GM21619 (cell line): ENCODE results near the gene ANKRD33.

Experiments
- ATAC-seq: cut with Tn5 transposase; IDR thresholded peaks from one replicate; pipeline ENCODE4 v1.9.1; 2021; ENCODE audit not compliant: unreplicated experiment

ANKRD33 gene

GRCh38 chr12:51900323-51900889 lies 12.5 kb downstream of the ANKRD33 start:
- ATAC-seq: no peak

DNA sequence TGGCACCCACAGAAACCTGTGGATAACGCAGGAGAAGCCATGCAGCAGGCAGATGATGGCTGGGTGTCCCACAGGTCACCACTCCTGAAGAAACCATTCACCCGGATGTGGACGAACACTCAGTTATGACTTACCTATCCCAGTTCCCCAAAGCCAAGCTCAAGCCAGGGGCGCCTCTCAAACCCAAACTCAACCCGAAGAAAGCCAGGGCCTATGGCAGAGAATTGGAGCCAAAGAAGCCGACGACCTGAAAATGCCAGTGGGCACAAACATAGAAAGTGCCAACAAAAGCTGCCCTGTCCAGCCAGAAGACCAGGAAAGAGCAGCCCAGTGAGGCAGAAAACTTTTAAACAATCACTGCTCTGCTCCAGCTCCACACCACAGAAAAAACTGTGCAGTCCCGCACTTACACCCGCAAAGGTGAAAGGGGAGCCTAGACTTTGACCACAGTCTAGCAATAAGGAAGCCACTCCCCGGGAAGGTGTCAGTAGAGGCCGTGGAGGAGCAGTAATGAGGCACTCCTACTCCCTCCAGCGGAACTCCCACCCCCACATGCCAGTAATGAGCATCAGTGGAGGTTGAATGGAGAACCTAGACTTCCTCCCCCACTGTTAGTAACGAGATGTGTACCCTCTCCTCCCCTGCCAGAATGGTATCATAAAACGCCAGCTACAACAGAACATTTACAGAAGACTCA lies 13.4 kb downstream of the ANKRD33 start:
- ATAC-seq: no peak

DNA sequence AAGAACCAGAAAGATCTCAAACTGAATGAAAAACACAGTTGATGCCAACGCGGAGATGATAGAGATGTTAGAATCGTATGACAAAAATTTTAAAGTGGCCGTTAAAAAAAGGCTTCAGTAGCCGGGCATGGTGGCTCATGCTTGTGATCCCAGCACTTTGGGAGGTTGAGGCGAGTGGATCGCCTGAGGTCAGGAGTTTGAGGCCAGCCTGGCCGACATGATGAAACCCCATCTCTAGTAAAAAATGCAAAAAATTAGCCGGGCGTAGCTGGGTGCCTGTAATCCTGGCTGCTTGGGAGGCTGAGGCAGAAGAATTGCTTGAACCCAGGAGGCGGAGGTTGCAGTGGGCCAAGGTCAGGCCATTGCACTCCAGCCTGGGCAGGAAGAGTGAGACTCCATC lies 14.0 kb downstream of the ANKRD33 start:
- no peak for ATAC-seq

- ATAC-seq: no peak
These were observed 17.1 kb downstream of the ANKRD33 start for GRCh38 chr12:51904951-51905470.

GRCh38 chr12:51905471-51906429 lies 17.8 kb downstream of the ANKRD33 start:
- no peak for ATAC-seq

GRCh38 chr12:51906430-51907082 lies 18.7 kb downstream of the ANKRD33 start:
- ATAC-seq: no peak

- no peak for ATAC-seq
These were observed 19.4 kb downstream of the ANKRD33 start, which contains the start of gene ACVRL1 for GRCh38 chr12:51907083-51907855. Gene ACVRL1 (plus strand): TSS chr12:51907504. CDS start chr12:51912475, 4,971 bp downstream.

GRCh38 chr12:51907856-51908425 lies 20.0 kb downstream of the ANKRD33 start:
- no peak for ATAC-seq

DNA sequence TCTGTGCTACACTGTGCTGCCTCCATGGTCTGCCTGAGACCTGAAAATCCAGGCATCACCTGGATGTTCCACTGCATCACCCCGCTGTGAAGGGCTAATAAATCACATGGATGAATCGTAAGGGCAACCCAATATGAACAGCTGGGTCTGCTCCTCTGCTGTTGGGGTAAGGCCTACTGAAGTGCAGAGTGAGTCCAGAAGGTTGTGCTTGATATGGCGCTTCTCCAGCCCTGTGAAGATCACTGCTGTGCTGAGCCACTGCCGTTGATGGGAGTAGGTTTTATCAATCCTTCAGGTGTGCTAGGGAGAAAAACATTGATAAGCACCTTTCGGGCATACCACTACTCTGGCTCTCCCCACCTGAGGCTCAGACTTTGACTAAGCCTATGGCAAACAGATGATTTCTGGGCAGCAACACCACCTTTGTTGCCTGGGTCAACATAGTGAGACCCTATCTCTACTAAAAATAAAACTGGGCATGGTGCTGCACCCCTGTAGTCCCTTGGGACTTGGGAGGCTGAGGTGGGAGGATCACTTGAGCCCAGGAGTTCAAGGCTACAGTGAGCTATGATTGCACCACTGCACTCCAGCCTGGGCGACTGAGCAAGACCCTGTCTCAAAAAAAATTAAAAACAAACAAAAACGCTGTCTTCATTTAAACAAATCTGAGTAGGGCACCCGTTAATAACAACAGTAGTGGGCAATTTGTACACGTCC lies 21.1 kb downstream of the ANKRD33 start:
- ATAC-seq: no peak

- no peak for ATAC-seq
These were observed 22.3 kb downstream of the ANKRD33 start for GRCh38 chr12:51910168-51910567.

GRCh38 chr12:51910691-51911090 lies 22.8 kb downstream of the ANKRD33 start:
- ATAC-seq: no peak

GRCh38 chr12:51911307-51911706 lies 23.4 kb downstream of the ANKRD33 start:
- ATAC-seq: no peak

- ATAC-seq: no peak
These were observed 24.1 kb downstream of the ANKRD33 start for GRCh38 chr12:51911788-51912711.

DNA sequence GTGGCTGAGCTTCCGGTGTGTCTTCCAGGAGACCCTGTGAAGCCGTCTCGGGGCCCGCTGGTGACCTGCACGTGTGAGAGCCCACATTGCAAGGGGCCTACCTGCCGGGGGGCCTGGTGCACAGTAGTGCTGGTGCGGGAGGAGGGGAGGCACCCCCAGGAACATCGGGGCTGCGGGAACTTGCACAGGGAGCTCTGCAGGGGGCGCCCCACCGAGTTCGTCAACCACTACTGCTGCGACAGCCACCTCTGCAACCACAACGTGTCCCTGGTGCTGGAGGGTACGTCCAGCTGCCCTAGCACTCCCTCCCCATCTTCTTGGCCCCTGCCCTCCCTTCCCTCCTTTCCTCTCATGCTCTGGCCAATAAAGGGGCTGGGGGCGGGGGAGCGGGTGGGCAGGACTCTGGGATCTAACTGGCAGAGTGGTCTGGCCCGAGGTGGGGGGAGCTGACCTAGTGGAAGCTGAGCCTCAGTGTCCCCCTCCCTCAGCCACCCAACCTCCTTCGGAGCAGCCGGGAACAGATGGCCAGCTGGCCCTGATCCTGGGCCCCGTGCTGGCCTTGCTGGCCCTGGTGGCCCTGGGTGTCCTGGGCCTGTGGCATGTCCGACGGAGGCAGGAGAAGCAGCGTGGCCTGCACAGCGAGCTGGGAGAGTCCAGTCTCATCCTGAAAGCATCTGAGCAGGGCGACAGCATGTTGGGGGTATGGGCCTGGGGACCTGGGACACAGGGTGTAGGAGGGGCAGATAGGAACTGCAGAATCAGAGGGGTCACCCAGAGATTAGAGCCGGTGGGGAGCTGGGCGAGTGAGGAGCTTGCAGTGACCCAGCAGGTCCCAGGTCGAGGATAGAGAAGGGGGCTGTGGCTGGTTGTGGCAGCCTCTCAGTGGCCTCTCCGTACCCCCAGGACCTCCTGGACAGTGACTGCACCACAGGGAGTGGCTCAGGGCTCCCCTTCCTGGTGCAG lies 25.4 kb downstream of the ANKRD33 start:
- no peak for ATAC-seq

- no peak for ATAC-seq
These were observed 26.4 kb downstream of the ANKRD33 start for GRCh38 chr12:51914034-51914923.
